ENCODE data around the gene MKRN2.
"Not testable (repeated sequence)": the region's sequence is repeated elsewhere in the genome, so short reads cannot be mapped to it uniquely, and the experiment has no call there.

Gene MKRN2

GRCh38 chr3:12588039-12589009 lies 31.4 kb downstream of the MKRN2 start:
- DNase-seq (ENCODE audit: low read depth) = no peak

- no peak for DNase-seq (ENCODE audit: low read depth)
Measured at GRCh38 chr3:12590096-12590495, 33.2 kb downstream of the MKRN2 start.

GRCh38 chr3:12591456-12591855 lies 34.6 kb downstream of the MKRN2 start:
- DNase-seq (ENCODE audit: low read depth) = no peak

GRCh38 chr3:12591997-12592715 lies 35.3 kb downstream of the MKRN2 start:
- no peak for DNase-seq (ENCODE audit: low read depth)

- no peak for DNase-seq (ENCODE audit: low read depth)
Measured at GRCh38 chr3:12593473-12593872, 36.6 kb downstream of the MKRN2 start.

- DNase-seq (ENCODE audit: low read depth) = no peak
Measured at GRCh38 chr3:12598890-12599289, 42.0 kb downstream of the MKRN2 start.

- no peak for DNase-seq (ENCODE audit: low read depth)
Measured at GRCh38 chr3:12601072-12601471, 44.2 kb downstream of the MKRN2 start.

- no peak for DNase-seq (ENCODE audit: low read depth)
Measured at GRCh38 chr3:12603969-12604368, 47.1 kb downstream of the MKRN2 start.

GRCh38 chr3:12608376-12608775 lies 51.5 kb downstream of the MKRN2 start:
- DNase-seq (ENCODE audit: low read depth) = no peak

GRCh38 chr3:12611117-12611516 lies 54.2 kb downstream of the MKRN2 start:
- DNase-seq (ENCODE audit: low read depth) = no peak

GRCh38 chr3:12612514-12613226 lies 55.8 kb downstream of the MKRN2 start:
- DNase-seq (ENCODE audit: low read depth) = no peak

- no peak for DNase-seq (ENCODE audit: low read depth)
Measured at GRCh38 chr3:12613250-12613649, 56.4 kb downstream of the MKRN2 start.

- no peak for DNase-seq (ENCODE audit: low read depth)
Measured at GRCh38 chr3:12615266-12615665, 58.4 kb downstream of the MKRN2 start.

GRCh38 chr3:12618426-12618825 lies 61.5 kb downstream of the MKRN2 start:
- DNase-seq (ENCODE audit: low read depth) = no peak

GRCh38 chr3:12620305-12620704 lies 63.4 kb downstream of the MKRN2 start:
- no peak for DNase-seq (ENCODE audit: low read depth)

GRCh38 chr3:12620729-12621128 lies 63.8 kb downstream of the MKRN2 start:
- no peak for DNase-seq (ENCODE audit: low read depth)

GRCh38 chr3:12622335-12622734 lies 65.4 kb downstream of the MKRN2 start:
- no peak for DNase-seq (ENCODE audit: low read depth)

- DNase-seq (ENCODE audit: low read depth) = no peak
Measured at GRCh38 chr3:12624056-12624455, 67.2 kb downstream of the MKRN2 start.

GRCh38 chr3:12624964-12625363 lies 68.1 kb downstream of the MKRN2 start:
- not testable (repeated sequence) for DNase-seq (ENCODE audit: low read depth)

GRCh38 chr3:12627370-12627769 lies 70.5 kb downstream of the MKRN2 start:
- no peak for DNase-seq (ENCODE audit: low read depth)

- DNase-seq (ENCODE audit: low read depth) = no peak
Measured at GRCh38 chr3:12628813-12629212, 71.9 kb downstream of the MKRN2 start.

- DNase-seq (ENCODE audit: low read depth) = no peak
Measured at GRCh38 chr3:12629560-12629959, 72.7 kb downstream of the MKRN2 start.

Data from T follicular helper cell (primary cell).